ENCODE data around the gene MEFV. TPM values are rescaled to one million over a fixed set of nuclear protein-coding genes. Genes with fewer than 3 reads are reported as not detected.
A peak's percentile ranks its signal among the peaks of the same experiment; 100 is the strongest.

MEFV gene, protein sequence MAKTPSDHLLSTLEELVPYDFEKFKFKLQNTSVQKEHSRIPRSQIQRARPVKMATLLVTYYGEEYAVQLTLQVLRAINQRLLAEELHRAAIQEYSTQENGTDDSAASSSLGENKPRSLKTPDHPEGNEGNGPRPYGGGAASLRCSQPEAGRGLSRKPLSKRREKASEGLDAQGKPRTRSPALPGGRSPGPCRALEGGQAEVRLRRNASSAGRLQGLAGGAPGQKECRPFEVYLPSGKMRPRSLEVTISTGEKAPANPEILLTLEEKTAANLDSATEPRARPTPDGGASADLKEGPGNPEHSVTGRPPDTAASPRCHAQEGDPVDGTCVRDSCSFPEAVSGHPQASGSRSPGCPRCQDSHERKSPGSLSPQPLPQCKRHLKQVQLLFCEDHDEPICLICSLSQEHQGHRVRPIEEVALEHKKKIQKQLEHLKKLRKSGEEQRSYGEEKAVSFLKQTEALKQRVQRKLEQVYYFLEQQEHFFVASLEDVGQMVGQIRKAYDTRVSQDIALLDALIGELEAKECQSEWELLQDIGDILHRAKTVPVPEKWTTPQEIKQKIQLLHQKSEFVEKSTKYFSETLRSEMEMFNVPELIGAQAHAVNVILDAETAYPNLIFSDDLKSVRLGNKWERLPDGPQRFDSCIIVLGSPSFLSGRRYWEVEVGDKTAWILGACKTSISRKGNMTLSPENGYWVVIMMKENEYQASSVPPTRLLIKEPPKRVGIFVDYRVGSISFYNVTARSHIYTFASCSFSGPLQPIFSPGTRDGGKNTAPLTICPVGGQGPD
- not detected in 2 replicates for polyA plus RNA-seq (2011; rRNA removed)
- polyA minus RNA-seq (2011; rRNA and poly(A)+ RNA removed), result not detected in 2 replicates

- ChIA-PET POLR2A (no interaction called here), CTCF (interaction anchor here (1.2 to 1.5 kb wide), 2 partner anchors 8 to 11 kb away, joined by 3 to 5 read pairs; no protein-coding TSS in a partner anchor)
- Histone ChIP-seq H3K4me3 (ENCODE audit: low read depth, low read length) (no peak within 1 kb of the TSS), H3K27me3 (ENCODE audit: control insufficient read depth, insufficient read depth, low read length) (0 out of 2 replicates have a peak, but pooled peaks cover 3% of the 10 kb centered on the region), H3K36me3 (ENCODE audit: control insufficient read depth, insufficient read depth, low read length) (no peaks in the 10 kb centered on the region)
- TF ChIP-seq, protein P1, sequence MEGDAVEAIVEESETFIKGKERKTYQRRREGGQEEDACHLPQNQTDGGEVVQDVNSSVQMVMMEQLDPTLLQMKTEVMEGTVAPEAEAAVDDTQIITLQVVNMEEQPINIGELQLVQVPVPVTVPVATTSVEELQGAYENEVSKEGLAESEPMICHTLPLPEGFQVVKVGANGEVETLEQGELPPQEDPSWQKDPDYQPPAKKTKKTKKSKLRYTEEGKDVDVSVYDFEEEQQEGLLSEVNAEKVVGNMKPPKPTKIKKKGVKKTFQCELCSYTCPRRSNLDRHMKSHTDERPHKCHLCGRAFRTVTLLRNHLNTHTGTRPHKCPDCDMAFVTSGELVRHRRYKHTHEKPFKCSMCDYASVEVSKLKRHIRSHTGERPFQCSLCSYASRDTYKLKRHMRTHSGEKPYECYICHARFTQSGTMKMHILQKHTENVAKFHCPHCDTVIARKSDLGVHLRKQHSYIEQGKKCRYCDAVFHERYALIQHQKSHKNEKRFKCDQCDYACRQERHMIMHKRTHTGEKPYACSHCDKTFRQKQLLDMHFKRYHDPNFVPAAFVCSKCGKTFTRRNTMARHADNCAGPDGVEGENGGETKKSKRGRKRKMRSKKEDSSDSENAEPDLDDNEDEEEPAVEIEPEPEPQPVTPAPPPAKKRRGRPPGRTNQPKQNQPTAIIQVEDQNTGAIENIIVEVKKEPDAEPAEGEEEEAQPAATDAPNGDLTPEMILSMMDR (IDR thresholded peaks at IDR 0.05; ENCODE audit: insufficient read depth, low read depth, low read length), result no peak
- no peak for DNase-seq (ENCODE audit: low read depth)
Measured at GRCh38 chr16:3256146-3256865, at the start of gene MEFV. Gene MEFV (minus strand): TSS chr16:3256633. CDS start chr16:3256587, 46 bp downstream.

GRCh38 chr16:3306078-3306477 lies 49.6 kb upstream of the MEFV start:
- DNase-seq (ENCODE audit: low read depth), result no peak
- Histone ChIP-seq H3K36me3 (ENCODE audit: control insufficient read depth, insufficient read depth, low read length) (peaks cover 6% of the 10 kb centered on the region), H3K27me3 (ENCODE audit: control insufficient read depth, insufficient read depth, low read length) (no peaks in the 10 kb centered on the region), H3K4me3 (ENCODE audit: low read depth, low read length) (peak overlapping the region; percentile 60)
- TF ChIP-seq, protein P1 (IDR thresholded peaks at IDR 0.05; ENCODE audit: insufficient read depth, low read depth, low read length), result no peak
- ChIA-PET CTCF (interaction anchor here (1.1 to 1.7 kb wide), 3 partner anchors 17 to 39 kb away, joined by 3 to 7 read pairs (median 5); no protein-coding TSS in a partner anchor), POLR2A (no interaction called here)

DNA sequence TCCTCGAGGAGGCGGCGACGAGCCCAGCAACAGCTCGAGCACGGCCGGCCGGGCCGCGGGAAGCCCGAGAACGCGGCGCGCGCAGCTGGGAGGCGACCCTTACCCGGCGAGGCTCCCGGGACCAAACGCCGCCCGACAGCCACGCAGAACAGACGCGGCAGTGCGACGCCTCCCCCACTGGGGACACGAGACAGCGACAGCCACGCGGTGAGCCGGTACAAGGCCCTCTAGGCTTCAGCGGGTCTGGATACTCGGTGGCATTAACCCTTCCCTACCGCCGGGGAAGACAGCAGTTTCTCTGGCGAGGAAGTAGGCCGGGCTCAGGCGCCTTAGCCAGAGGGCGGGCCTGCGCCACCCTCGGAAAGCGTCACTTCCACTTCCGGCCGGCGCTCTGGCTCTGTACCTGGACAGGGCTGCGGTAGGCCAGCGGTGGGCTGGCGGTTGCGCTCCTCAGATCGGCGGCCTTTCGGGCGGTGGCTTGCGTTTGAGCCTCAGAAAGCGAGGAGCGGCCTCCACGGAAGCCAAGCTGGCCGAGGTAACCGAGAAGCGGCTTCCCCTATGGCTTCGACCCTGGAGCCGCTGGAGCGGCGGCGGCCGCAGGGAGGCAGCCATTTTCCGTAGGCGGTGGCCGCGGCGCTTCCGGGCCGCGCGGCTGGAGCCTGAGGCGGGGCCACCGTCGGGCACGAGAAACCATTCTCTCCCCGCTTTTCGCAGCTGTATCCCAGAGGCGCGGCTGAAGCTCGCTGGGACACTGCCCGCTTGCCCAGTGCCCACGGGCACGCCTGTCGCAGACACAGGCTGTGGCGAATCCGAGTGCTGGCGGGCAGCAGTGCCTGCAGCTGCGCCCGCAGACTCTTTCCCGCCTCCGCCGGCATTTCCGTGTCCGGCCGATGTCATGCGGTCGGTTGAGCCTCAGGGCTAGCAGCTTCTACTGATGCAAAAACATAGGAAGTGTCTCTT lies 49.0 kb upstream of the MEFV start, which contains the start of the genes TIGD7 and ZNF75A:
TIGD7 (minus strand) TSS at position 322 of the 960 bp plus-strand sequence. CDS start 4,816 bp downstream, outside the sequence.
ZNF75A (plus strand) TSS at position 389 of the 960 bp plus-strand sequence. CDS start 2,932 bp downstream, outside the sequence.
- peak within 1 kb of the TSS; percentile 60 for H3K4me3 ChIP-seq (ENCODE audit: low read depth, low read length)
- DNase-seq (ENCODE audit: low read depth), result peak; percentile 47
- ChIA-PET CTCF (interaction anchor here (1.1 to 1.7 kb wide), 4 partner anchors 16 to 274 kb away, joined by 3 to 7 read pairs (median 4); no protein-coding TSS in a partner anchor), POLR2A (no interaction called here)
- no peaks in the 10 kb centered on the region for H3K27me3 ChIP-seq (ENCODE audit: control insufficient read depth, insufficient read depth, low read length)
- H3K36me3 ChIP-seq (ENCODE audit: control insufficient read depth, insufficient read depth, low read length), result peaks cover 8% of the 10 kb centered on the region
- TF ChIP-seq, protein P1 (IDR thresholded peaks at IDR 0.05; ENCODE audit: insufficient read depth, low read depth, low read length), result no peak

DNA sequence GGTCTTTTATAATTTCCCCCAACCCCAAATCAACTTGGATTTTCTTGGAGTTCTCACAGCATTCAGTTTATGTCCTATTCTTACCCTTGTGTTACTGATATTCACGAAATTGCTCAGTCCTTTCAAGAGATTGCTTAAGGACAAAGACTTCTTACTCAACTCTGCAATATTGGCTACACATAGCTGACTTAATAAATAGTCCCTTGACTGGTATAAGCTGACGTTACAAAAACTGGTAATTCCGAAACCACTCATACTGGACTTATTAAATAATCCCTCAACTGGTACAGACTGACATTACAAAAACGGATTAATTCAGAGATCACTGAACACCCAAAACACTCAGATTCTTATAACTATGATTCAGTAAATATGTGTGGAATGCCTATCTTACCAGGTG lies 47.9 kb upstream of the MEFV start:
- ChIA-PET CTCF (interaction anchor here (1.3 to 1.7 kb wide), 3 partner anchors 20 to 272 kb away, joined by 3 to 7 read pairs (median 5); no protein-coding TSS in a partner anchor), POLR2A (no interaction called here)
- Histone ChIP-seq H3K36me3 (ENCODE audit: control insufficient read depth, insufficient read depth, low read length) (peaks cover 10% of the 10 kb centered on the region), H3K27me3 (ENCODE audit: control insufficient read depth, insufficient read depth, low read length) (no peaks in the 10 kb centered on the region), H3K4me3 (ENCODE audit: low read depth, low read length) (peak overlapping the region; percentile 60)
- TF ChIP-seq, protein P1 (IDR thresholded peaks at IDR 0.05; ENCODE audit: insufficient read depth, low read depth, low read length), result no peak
- no peak for DNase-seq (ENCODE audit: low read depth)

All from BJ (cell line).